ENCODE results near the gene C4orf50. TPM values are rescaled to one million over a fixed set of nuclear protein-coding genes. Genes with fewer than 3 reads are reported as not detected.

C4orf50 gene
- polyA plus RNA-seq, 1 donor: 0.01 TPM

DNA sequence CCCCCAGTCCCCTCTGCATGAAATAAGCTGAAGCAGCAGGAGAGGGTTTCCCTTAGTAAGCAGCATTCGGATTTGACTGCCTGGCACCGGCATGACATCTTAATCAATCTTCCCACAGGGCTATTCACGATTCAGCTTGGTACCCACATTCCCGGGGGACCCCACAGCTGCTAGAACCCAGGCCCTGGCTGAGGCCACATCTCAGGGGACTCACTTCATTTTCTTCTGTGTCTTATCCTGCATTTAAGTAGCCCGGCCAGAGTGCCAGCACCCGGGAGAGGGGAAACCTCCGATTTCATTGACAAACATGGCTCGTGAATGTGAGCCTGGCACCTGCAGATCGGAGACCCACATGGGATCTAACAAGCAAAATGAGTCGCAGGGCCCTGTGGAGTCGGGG is 73.1 kb downstream of the C4orf50 start:
- no peak for DNase-seq (ENCODE audit: low read depth)

DNA sequence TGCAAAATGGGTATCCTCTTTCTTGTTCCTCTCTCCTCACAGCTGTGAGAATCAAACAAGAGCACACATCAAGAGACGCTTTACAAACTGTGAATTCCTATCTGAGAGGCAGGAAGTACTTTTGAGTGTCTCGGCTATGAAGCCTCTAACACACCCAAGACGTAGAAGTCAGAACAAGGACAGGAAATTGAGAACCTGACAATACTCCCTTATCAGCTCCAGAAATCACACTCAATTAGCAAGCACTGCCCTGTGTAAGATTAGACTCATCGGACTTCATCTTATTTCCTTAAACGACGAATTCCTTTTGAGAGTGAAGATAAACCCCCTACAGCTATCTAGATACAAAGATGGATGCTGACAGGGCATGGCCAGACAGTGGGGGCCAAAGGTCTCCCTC is 74.7 kb downstream of the C4orf50 start:
- no peak for DNase-seq (ENCODE audit: low read depth)

DNA sequence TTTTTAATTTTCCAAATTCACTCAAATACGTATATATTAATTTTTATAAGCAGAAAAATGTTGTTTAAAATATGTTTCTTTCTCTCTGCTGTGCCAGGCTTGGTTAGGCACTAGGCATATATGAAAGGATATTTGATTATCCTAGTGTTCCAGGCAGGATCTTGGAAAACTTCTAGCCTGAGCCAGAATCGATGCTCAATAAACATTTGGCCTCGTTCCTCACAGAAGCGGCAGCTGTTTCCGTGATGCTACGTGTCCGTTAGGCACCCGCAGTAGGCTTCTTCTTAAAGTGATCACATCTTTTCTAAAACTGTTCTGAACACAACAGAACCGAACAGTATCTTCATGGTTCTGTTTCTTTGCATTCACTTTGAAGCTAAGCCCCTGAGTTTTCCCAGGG is 75.3 kb downstream of the C4orf50 start:
- DNase-seq (ENCODE audit: low read depth): no peak

DNA sequence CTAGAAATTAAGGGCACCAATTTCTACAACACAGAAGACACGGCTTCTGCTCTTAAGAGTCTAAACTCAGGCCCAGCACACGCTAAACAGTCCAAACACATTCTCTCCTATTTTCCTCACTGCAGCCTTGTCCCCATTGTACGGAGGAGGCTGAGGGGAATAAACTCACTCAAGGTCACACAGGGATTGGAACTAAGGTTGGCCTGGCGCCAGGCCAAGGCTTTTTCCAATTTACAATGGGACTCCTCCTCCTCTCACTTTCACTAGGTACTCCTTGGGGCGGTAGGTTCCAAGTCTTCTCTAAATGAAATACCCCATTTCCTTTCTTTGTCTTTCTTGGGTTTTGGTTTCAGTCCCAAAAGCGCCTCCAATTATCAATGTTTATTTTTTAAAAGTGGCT is 76.6 kb downstream of the C4orf50 start:
- DNase-seq (ENCODE audit: low read depth): no peak

DNA sequence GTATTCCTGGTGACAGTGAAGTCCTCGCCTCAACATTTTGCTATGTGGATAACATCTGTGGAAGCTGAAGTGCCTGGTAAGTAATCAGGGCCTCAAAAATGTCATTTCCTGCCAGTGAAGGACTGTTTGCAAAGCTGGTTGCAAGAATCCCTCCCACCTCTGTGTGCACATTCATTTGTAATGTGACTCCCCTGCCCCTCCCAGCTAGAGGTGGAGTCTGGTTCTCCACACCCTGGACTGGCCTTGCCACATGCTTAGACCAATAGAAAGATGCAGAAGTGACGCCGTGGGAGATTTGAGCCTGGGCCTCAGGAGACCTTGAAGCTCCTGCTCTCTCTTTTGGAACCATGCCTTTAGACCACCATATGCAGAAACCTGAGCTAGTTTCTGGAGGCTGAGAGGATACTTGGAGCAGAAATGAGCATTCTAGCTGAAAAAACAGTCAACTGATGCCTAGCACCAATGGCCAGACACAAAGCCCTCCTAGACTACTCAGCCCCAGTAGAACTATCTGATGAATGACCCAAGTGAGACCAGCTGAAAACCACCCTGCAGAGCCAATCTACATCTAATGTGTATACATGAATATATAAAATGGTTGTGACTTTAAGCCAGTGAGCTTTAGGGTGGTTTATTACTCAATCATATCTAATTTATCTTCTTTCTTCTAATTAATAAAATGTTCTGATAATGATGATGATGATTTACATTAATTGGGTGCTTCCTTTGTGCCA is 77.6 kb downstream of the C4orf50 start:
- DNase-seq (ENCODE audit: low read depth): no peak

DNA sequence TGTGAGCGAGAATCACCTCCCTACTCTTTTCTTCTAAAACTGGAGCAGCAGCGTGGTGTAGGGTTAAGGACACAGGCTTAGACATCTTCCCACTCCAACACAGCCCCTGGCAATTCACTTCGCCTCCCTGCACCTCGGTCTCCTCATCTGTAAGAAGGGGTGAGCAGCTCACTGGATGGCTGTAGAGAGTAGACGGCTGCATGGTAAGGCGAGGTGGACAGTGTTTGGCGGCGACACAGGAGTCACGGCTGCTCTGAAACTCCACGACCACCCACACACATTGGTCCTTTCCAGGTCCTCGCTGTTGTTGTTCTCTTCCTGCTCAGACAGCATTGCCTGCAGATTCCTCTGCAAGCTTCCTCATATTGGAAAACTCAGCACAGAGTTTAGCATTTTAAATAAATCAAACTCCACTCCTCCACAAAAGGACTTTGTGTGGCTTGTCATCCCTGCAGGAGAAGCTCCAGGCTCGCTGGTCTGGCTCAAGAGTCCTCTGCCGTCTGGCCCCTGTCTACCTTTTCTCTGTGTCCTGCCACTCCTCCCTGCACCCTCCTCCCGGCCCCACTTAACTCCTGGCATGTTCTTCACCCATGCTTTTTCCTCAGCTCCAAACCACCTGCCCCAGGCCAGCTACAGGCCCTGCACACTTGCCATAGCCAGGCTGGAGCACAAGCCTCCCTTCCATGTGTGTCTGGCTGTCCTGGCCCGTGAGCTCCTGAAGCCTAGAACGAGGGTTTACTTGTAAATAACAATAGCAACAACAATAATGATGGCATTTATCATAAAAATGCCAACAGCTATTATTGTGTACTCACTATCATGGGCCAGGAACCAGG is 84.0 kb downstream of the C4orf50 start:
- no peak for DNase-seq (ENCODE audit: low read depth)

DNA sequence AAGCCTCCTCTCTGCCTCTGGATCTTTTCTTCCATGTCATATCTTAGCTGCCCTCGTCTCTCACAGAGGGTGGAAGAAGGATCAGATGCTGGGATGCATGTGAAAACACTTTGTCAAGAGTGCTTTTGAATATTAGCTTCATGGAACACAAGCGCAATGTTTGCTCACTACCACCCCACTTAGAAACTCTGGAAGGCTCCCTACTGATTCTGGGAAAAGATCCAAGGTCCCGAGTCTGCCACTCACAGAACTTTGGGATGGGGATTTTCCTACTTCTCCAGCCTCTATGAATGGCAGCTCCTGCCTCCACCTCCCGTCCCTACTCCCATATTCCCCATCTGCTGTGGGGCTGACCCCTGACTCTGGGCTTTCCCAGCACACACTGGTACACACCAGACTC is 85.1 kb downstream of the C4orf50 start:
- DNase-seq (ENCODE audit: low read depth): no peak

DNA sequence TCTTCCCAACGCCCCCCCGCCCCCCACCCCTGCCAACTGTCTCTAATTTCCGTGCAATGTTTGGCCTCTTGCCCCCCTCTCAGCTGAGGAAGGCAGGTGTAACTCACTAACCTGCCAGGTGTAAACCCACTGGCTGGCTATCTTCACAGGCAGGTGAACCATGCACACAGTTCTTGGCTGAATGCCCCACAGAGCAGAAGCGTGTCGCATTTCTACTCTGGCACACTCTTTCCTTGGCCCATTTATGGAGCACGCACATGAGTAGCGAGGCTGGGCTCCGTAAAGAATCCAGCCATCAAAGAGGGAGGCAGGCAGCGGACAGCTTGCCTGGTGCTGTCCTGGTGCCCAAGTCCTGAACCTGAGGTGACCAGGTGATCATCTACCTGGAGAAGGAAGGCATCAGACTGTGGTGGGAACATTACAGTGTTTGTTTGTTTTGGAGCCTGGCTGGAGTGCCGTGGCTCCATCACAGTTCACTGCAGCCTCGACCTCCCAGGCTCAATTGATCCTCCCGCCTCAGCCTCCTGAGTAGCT is 86.1 kb downstream of the C4orf50 start:
- no peak for DNase-seq (ENCODE audit: low read depth)

DNA sequence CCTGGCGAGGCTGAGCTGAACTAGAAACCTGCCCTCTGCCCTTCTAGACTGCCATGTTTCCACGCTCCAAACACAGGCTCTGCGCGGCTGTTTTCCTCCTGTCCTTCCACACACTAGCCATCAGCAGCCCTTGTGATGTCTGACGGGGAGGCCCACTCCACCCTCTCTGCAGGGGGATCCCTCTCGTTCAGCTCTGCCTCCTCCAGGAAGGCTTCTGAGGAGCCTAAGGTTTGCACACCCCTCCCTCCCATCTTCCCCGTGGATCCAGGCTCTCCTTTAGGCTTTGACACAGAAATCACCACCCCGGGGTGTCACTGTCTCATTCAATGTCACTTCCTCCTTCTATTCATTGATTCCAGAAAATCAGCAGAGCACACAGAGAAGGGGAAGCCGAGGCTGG is 86.7 kb downstream of the C4orf50 start:
- no peak for DNase-seq (ENCODE audit: low read depth)

DNA sequence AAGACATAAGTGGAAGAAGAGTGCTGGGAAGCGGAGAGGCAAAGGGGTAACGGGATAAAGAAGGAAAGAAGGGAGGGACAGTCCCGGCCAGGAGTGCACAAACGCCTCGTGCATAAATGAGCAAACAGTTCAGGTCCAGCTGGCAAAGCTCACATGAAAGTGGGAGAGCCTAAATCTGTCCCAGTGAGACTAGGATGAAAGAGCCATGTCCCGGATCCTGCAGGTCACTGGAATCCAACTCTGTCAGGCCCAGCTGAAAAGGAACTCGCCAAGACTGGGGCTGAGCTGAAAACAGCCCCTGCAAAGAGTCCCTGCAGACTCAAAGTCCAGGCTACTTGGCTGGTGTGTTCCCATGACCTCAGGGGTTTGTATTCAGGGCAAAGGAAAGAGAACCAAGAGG is 87.4 kb downstream of the C4orf50 start:
- no peak for DNase-seq (ENCODE audit: low read depth)

DNA sequence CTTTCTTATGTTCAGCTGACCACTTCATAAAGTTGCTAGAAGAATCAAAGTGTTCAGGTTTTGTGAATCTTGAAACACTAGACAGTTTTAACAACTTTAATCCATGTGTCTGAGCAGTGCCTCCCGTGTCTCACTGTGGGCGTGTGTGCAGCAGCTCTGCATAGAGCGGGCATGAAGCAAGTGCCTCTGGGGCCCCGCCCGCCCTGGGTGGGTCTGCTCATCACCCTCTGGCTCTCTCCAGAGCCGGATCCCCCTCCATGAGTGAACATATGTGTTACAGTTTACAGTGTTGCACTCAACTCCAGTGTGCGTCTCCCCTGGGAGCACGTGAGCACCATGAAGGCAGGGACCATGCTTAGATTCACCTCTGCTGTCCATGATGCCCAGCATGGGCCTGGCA is 87.8 kb downstream of the C4orf50 start:
- DNase-seq (ENCODE audit: low read depth): no peak

DNA sequence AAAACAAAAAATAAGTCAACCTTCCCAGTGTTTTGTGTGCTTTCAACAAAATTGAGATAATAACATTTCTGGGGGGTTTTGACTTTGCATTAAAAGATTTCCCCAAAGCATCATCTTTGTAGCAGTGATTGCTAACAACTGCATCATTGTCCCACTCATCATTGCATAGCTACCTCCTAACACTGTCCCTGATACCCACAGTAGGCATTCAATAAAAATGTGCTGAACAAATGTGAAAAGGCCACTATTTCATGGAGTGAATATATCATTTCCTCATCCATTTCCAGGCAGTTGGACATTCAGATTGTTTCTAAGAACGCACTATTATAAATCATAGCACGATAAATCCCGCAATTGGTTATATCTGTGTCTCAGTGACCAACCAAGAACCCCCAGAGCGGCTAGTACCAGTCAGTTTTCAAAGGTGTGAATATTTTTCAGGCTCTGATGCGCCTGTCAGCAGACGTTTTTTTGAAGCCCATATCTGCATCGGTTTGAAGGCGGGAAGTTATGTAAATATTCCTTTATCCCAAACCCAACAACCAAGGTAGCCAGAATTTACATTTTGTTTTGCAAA is 89.3 kb downstream of the C4orf50 start:
- DNase-seq (ENCODE audit: low read depth): no peak

DNA sequence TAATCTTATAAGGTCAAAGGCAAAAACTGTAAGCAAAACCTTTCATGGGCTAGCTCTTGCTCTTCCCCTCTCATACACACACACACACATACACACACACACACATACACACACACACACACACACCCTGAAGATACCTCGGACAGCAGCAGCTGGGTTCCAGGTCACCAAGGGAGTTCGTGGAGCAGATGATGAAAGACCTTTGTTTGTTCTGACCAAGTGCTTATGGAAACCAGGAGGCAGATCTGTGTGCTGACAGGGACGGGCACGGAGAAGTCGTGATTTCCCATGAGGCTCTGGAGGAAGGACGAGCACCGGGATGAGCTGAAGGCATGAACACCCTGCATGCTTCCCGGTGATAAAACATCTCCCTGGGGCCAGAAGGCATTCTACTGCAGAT is 90.0 kb downstream of the C4orf50 start:
- DNase-seq (ENCODE audit: low read depth): no peak

DNA sequence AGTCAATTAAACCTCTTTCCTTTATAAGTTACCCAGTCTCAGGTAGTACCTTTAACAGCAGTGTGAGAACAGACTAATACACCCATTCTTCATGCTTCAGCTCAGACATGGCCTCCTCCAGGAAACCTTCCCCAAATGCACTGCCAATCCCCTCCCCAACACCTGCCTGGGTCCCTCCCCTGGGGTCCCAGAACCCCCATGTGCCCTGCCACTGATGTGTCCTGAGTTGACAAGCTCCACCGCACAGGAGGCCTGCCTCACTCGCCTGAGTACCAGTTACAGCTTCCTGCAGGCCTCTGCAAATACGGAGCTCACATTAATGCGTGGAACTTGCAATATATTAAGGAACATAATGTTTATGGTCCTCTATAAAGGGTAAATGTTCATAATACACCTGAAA is 90.5 kb downstream of the C4orf50 start:
- DNase-seq (ENCODE audit: low read depth): no peak

DNA sequence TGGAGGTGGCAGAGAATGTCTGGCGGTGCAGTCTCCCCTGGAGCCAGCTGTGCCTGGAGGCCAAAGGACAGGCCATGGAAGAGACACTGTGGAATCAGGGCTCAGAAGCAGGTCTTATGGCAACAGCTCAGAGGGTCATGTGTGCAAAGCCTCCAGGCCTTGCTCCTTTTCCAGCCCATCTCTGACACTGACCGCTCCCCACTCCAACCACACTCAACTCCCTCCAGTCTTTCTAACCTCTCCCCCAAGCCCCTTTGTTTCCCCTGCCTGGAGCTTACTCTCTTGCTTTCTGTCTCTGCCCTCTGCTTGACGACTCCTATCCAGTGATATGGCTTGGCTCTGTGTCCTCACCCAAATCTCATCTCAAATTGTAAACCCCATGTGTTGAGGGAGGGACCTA is 91.1 kb downstream of the C4orf50 start:
- DNase-seq (ENCODE audit: low read depth): no peak

DNA sequence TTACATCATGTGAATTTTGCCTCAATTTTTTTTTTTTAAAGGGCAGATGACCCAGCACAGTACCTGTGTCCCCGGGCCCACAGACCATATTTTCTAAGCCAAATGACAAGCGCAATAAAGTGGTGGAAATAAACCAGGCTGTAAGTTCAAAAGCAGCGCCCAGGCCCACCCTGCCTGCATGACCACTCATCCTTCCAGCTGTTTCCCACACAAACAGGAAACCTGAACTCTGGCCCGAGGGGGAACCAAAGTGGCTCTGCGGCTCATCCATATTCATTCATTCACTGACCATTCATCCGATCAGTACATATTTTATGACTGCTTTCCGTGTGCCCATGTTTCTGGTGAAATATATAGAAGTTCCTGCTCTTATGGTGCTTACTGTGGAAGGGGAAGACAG is 91.6 kb downstream of the C4orf50 start:
- DNase-seq (ENCODE audit: low read depth): no peak

DNA sequence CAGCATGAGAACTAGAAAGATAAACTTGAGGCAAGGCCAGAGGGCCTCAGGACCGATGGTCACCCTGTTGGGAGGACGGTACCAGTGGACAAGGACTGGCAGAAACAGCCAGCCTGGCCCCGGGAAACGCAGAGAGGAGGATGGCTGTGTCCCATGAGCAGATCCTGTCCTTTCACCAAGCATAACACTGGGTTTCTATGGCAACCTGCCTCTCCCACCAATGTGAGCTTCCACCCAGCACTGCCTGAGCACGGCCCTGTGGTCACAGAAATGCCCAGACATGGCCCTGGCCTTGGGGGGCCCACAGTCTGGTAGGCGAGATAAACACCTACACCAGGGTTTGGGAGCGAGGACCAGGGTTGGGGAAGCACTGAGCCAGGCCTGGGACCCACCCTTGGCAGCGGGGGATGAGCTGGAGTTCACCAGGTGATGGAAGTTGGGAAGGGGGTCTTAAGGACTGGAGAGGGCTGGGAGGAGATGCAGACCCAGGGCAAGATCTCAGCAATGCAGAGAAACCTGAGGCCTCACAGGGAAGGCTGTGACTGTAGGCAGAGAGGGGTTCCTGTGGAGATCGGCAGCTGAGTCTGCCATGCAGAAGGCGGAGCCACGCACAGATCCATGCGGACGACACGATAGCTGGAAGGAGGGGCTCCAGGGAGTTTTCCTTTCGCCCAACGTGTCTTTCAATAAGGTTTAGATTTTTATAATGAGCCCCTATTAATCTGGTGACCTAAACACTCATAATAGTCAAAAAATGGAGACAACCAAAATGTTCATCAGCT is 92.6 kb downstream of the C4orf50 start:
- no peak for DNase-seq (ENCODE audit: low read depth)

DNA sequence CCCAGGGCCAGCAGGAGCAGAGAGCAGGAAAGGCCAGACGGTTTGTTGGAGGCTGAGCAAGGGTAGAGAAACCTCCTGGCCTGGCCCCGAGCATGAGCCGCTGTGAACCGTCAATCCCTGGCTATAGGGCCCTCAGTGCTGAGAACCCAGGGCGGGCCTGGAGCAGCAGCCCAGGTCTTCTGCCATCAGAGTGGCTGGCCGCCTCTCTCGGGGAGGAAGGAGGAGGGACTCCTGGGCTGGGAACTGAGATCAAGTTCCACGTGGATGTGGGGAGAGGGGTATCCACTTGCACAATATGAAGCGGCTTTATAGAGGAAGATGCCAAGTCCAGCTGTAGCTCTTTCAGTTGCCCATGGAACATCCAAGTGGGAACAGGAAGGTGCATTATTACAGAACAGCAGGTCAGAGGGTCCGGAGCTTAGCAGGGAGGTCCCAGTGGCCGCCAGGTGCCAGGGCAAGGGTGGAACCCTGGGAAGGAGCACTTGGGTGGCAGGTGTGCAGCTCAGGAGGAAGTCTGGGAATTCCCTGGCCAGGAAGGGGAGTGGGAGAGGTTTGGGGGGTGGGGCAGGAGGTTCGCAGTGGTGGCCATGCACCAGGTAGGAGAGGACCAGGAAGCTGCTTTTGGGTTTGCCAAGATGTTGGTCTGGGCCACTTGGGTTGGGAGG is 93.6 kb downstream of the C4orf50 start:
- DNase-seq (ENCODE audit: low read depth): no peak

DNA sequence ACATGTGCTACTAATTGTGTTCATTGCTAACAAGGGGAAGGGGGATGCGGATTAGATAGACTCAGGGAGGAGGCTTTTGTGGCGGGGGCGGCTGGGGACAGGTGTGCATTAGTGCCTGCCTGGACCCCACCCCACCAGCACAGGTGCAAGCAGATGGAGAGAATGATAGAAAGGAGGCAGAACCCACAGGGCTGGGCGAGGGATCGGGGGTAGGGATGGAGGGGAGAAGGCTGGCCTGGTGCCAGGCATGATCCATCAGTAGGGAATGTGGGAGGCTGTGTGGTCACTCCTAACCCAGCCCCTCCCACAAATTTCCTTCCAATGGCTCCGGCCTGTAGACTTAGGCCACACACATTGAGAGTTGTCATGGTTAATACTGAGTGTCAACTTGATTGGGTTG is 94.9 kb downstream of the C4orf50 start:
- no peak for DNase-seq (ENCODE audit: low read depth)

DNA sequence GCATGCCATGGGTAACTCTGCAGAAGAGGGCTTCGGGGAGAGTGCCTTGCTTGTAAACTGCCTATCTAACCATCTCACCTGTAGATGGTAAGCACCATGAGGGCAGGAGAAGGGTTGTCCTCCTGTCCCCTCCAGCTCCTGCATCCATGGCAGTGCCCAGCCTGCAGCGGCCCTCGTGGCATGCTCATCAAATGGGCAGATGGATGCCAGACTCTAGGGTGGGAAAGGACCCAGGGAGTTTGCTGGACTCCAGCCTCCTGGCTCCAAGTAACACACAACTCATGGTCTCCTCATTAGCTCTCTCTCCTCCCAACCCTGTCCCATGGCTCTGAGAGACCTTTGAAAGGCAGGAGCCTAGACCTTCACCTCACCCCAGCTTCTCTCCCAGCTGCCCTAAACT is 95.7 kb downstream of the C4orf50 start:
- no peak for DNase-seq (ENCODE audit: low read depth)

DNA sequence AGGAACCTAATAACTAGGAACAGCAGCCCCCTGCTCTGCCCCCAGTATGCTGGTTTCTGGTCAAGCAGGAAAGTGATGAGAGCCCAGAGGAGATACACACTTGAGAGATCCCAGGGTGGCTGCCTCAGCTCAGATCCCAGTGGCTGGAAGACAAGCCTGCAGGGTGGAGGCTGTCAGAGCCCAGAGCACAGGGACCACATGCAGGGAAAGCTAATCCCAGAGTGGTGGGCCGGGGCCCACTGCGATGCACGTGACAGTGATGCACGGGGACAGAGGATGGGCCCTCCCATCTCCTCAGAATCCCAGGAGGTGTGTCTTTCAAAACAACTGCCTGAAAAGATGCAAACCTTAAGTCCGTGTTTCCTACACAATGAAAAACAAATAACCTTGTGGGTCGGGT is 96.2 kb downstream of the C4orf50 start:
- no peak for DNase-seq (ENCODE audit: low read depth)

Data from forelimb muscle (tissue), 1 donor.